GM21447 (cell line): Measurements from ENCODE around the gene NPHP1.
A peak's percentile ranks its signal among the peaks of the same experiment; 100 is the strongest.
"Not testable (repeated sequence)": the region's sequence is repeated elsewhere in the genome, so short reads cannot be mapped to it uniquely, and the experiment has no call there.

Experiments
- ATAC-seq: cut with Tn5 transposase; IDR thresholded peaks from one replicate; pipeline ENCODE4 v1.9.1; 2021; ENCODE audit not compliant: unreplicated experiment

Gene NPHP1

DNA sequence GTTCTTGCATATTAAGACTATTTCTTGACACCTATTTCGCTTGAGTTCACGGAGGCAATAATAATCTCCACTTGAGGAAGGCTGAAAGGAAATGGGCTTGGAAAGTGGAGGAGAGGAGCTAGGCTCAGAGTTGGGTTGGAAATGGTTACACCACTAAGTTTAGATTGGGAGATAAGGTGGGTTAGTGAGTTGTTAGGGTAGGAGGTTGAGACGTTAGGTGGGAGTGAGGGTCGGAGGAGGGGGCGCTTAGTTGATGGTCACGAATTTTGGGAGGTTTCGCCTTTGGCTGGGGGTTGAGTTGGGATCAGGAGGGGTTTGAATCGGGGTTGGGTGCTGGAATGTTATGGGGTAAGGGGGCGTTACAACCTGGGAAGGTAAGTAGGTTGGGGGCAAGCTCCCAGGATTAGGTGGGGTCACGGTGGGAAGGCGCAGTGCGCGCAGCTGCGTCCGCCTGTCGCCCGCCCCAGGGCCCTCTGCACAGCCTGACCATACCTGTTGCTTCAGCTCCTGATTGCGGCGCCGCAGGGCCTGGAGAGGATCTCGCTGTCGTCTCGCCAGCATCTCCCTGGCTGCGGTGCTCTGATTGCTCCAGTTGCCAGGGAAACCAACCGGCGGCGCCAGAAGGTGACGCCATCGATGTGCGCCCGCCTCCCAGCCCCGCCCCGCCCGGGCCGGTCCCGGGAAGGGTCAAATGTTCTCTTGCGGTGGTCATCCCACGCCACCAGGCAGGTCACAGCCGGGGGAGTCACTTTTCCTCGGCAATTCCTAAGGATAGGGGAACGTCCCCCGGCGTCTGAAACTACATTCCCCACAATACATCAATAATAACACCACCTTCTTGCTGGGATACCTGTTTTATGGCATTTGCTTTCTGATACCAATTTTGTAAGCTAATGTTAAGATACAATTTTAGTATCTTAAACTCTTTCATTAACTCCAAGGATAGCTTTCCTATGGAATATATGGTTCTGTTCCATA, at the start of gene NPHP1:
Gene NPHP1 (minus strand): TSS at position 606 of the 978 bp plus-strand sequence. CDS start 45 bp downstream, at position 561.
- peak; percentile 95 for ATAC-seq

DNA sequence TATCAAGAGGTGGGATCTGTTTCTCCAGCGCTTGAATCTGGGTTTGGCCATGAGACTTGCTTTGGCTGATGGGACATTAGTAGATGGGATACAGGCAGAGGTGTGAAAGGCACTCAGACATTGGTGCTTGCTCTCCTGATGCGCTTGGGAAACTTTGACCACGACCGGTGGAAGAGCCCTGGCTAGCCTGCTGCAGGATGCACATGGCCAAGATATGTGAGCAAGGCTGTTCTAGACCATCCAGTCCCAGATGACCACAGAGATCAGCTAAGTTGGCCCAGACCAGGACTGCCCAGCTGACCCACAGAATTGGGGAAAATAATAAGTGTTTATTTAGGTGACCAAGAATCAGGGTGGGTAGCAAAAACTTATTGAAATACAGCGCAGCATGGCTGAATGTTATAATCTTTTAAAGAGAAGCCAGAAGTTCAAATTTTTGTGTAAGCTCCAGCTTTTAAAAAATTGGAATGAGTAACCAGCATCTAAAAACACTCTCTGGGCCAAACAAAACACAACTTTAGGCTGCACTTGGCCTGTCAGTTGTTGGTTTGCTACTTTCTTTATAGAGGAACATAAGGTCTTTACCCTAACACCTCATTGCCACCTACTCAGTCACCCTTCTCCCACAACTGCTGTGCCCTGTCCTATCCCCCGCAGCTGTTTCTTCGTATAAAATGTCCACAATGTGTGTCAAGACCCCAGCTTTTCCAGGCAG, 43.4 kb upstream of the NPHP1 start:
- ATAC-seq = not testable (repeated sequence)

DNA sequence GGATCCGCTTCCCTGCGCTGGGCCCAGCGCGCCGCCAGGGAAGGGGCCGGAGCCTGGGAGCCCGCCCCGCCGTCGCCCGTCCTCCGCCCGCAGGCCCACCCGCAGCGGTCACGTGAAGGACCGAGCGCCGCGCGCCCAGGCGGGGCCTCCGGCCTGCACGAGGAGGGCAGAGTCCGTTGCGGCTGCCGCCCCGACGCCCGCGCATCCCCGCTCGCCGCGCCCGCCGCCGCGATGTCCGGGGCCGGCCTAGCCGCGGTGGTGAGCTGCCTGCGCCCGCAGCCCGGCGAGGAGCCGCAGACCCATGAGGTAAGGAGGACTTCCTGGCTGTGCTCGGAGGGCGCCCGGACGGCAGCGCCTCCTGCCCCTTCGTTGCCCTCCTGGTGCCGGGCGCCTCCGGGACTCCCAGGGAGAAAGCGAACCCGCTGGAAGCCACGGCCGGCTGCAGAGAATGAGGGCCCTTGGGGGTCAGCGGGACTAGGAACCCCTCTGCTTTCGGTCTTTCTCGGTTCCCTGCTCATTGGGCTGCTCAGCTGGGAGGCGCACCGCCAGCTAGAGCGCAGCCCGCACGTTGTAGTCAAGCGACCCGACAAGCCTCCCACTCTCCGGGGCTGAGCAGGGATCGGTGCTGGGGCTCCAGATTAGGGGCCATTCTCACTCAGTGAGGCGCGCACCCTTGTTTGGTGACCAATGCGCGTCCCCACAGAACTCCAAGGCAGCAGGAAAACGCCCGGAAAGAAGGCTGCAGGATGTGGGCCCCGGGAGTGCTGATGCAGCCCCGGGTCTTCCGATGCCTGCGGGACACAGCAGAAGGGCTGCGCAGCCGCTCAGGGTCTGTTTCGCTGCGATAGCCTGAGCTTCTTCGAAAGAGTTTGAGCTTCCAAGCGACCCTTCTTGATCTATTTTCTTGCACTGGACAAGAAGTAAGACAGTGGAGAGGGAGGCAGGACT, 40.9 kb upstream of the NPHP1 start:
- ATAC-seq = not testable (repeated sequence)

DNA sequence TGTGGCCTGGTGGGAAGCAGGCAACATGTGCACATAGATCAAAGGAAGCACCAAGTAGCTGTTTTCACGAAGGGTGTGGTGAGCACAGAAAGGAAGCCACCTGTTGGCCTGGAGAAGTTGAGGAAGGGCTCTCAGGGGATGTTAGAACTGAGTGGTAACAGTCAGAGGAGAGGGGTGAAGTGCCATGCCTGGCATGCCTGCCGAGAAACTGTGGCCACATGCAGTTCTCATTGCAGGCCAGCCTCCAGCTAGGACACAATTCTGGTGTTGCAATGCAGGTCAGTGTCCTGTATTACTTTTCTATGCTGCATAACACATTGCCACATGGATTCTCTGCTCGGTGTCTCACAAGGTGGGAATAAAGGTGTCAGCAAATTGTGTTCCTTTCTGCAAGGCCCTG, 38.5 kb upstream of the NPHP1 start:
- ATAC-seq = not testable (repeated sequence)

DNA sequence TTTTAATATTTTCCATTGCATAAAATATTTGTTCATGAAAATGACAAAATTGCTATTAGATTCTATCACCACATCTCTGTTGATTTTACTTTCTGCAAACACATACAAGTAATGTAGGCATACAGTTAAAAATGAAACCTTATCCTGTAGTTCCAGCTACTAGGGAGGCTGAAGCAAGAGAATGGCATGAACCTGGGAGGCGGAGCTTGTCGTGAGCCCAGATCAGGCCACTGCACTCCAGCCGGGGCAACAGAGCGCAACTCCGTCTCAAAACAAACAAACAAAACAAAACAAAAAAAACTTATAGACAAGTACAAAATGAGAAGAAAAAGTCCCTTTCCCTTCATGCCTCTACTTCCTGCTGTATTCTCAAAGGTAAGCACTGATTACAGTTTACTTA, 29.7 kb upstream of the NPHP1 start:
- ATAC-seq = not testable (repeated sequence)

DNA sequence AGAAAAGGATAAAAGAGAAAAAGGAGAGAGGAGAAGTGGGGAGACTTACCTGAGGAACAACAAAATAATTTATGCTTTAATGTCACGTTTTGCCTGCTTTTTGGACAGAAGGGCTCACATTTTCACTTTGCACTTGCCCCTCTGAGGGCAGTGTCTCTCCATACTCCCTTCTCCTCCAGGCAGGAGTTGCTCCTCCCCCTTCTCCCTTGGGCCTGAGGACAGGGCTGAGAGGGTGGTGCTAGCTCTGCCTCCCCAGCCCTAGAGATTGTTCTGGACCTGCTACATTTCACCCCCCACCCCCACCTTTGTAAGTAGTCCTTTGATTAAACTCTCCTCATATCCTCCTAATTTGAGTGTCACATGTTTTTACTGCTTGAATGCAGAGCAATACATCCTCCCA, 25.1 kb upstream of the NPHP1 start:
- not testable (repeated sequence) for ATAC-seq

DNA sequence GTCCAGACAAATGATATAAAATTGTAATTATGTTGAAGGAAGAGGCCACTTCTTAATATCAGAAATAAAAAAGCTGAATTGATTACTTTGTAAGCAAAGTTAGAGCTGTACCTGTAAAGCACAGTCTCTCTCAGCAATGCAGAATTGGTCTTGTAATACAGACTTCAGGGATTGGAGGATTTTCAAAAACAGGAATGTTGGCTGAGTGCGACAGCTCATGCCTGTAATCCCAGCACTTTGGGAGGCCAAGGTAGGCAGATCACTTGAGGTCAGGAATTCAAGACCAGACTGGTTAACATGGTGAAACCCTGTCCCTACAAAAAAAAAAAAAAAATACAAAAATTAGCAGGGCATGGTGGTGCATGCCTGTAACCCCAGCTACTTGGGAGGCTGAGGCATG, 17.8 kb upstream of the NPHP1 start:
- ATAC-seq = not testable (repeated sequence)

DNA sequence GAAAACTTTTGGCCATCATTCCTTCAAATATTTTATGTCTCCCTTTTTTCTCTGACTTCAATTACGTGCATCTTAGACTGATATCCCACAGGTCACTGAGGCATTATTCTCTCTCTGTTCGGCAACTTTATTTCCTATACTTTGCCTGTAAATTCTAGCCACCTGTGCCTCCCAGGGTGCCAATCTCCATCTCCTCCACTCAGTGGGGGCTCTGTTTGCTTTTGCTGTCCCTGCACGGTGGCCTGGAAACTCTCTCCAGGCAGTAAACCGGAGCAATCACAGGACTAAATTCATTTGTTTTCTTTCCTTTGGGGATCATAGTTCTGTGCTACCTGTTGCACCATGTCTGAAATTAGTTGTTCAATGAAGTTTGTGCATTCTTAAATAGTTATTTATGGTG, 17.1 kb upstream of the NPHP1 start:
- ATAC-seq = no peak

DNA sequence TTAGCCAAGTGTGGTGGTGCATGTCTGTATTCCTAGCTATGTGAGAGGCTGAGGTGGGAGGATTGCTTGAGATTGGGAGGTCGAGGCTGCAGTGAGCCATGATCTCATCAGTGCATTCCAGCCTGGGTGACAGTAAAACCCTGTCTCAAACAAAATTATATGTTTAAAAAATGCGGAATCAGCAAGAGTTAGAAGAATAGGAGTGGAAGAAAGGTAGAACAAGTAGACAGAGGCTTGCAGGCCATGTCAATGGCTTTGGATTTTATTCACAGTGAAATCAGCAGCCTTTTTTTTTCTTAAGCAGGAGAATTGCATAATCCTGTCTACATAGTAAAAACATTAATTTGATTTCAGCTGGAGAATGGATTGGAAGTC, 15.4 kb upstream of the NPHP1 start:
- no peak for ATAC-seq

DNA sequence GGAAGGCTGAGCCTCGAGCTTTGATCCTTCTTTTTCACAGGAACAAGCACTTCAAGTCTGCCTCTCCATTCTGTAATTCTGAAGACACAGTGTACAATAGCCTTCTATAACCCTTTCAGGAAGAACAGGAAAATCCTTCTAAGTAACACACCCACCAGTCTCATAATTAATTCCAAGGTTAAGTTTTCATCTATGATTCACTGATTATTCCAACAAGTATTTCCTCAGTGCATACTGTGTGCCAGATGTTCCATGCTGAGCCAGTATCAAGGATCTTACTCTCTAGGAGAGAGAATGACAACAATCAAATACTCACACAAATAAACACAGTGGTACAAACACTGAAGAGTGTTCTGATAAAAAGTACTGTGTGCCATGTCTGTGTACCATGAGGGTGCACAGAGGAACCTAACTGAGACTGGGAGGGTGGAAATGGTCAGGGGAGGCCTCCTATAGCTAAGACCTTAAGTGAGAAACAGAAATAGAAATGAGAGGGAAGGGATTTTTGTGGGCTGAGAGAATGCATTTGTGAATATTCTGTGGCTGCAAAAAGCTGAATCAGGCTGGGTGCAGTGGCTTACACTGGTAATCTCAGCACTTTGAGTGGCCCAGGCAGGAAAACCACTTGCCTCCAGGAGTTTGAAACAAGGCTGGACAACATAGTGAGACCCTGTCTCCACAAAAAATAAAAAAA, 14.8 kb upstream of the NPHP1 start:
- no peak for ATAC-seq

DNA sequence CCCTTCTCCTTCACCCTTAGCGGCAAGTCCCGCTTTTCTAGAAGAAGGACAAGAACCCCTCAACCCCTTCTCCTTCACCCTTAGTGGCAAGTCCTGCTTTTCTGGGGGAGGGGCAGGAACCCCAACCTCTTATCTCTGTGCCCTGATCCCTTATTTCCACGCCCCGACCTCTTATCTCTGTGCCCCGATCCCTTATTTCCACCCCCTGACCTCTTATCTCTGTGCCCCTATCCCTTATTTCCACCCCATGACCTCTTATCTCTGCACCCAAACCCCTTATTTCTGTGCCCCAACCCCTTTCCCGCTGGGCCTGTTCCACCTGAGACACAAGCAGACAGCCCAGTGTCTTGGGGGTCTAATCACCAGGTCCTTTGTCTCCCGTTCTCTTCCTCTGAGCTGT, 14.1 kb upstream of the NPHP1 start:
- not testable (repeated sequence) for ATAC-seq

DNA sequence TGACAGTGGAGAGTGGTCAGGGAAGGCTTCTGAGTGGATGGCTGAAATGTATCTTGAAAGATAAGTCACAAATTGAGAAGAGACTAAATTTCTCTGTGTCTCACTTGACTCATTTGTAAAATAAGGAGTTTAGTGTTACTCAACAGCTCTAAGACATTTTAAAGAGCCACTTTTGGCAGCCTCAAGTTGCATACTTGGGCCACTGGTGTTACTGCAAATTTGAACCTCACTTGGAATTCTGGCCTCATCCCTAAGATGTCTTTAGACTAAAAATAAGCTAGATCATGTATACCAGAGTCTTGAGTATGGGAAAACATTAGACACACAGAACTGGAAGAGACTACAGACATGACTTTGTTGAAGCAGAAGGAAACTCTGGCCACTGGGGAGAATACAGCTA, 12.0 kb upstream of the NPHP1 start:
- ATAC-seq = no peak

DNA sequence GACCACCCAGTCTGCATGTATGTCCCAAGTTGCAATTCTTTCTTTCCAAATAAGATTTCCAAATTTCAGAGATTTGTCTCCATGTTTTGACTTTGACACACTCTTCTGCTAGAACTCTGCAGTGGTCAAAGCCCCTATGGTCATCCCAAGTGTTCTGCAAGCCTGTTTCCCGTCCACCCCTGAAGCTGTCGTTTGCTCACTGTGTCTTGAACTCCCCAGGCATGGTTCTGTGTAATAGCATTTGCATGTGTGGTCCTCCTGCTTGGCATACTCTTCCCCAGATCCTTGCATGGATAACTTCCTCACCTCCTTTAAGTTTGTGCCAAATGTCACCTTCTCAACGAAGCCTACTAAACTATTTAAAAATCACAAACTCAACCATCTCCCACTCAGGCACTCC, 11.4 kb upstream of the NPHP1 start:
- ATAC-seq = no peak

DNA sequence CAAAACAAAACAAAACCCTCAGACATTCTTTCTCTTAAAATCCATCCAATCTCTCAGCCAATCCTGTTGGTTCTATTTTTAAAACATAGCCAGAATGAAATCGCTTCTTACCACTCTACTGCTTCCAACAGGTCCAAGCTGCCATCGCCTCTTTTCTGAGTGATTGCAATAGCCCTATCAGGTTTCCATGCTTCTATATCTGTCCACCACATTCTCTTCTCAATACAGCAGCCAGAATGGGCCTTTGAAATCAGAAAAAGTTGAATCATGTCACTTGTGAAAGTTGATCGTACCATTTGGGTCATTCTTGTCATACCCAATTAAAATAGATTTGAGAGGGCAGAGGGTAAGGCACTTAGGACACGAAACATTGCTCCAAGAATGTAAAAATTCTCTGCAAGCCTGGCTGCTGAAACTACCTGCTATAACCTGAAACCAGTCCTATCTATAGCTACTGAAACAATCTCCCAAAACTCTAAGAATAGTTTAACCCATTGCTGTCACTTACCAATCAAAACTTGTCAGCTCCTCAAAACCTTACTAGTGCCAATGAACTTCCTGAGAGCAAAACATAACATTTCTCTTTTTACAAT, 10.8 kb upstream of the NPHP1 start:
- no peak for ATAC-seq

DNA sequence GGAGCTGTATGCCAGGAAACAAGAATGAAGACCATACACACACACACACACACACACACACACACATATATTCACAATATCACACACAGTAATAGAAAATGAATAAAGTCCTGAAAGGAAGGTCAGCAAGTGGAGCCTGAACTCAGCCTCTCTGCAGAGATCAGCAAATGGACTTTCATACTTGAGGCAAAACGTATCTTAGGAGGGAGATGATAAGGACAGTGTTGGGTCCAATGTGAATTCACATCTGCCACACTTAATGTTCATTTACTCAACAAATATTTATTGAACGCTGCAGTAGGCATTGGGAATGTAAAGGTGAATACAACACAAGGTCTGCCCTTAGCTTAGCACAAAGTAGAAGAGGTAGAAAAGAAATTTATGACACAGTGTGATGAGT, 10.3 kb upstream of the NPHP1 start:
- no peak for ATAC-seq

DNA sequence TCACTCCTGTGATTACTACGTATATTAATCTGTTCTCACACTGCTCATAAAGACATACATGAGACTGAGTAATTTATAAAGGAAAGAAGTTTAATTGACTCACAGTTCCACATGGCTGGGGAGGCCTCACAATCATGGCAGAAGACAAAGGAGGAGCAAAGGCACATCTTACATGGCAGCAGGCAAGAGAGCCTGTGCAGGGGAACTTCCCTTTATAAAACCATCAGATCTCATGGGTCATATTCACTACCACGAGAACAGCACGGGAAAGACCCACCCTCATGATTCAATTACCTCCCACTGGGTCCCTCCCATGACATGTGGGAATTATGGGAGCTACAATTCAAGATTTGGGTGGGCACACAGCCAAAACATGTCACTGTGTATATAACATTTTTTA, 8.7 kb upstream of the NPHP1 start:
- not testable (repeated sequence) for ATAC-seq

DNA sequence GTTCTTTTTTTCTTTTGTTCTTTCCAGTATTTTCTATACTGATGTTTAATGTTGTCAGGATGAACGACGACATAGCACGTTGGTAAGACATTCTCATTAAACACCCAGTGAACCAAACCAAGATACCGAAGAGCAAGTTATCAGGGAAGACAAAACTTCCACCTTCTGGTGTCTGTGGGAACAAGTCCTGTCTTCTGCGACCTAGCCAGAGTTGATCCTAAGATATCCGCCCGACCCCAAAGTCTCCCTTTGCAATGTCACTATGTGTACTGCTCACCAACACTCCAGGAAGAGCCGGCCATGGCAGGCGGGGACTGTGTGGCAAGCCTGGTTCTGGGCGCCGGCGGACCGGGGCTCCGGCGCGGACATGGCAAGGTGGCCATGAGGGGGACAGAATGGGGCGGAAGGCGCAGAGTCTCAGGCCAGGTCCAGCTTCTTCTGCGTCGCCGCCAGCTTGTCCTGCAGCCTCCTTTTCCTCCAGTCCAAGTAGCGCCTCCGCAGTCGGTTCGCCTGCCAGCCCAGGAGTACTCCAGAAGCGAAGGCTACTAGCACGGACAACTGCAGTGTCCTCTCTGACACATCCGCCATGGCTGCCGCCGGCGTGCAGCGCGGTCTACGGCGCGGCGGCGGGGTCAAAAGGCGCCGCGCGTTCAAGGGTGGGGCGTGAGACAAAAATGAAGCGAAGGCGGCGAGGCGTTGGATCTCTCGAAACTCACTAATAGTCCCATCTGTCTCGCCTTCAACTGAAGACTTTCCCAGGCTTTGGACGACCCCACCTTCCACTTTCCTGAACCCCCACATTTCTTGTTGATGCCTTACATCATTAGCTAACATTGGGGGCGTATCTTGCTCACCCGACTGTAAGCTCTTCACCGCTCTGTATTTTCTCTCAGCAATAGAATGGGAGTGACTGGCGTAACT, 7.4 kb upstream of the NPHP1 start, which contains the start of gene MTLN:
Gene MTLN (minus strand): TSS at position 610 of the 921 bp plus-strand sequence. CDS start 22 bp downstream, at position 588.
- ATAC-seq = peak; percentile 94

DNA sequence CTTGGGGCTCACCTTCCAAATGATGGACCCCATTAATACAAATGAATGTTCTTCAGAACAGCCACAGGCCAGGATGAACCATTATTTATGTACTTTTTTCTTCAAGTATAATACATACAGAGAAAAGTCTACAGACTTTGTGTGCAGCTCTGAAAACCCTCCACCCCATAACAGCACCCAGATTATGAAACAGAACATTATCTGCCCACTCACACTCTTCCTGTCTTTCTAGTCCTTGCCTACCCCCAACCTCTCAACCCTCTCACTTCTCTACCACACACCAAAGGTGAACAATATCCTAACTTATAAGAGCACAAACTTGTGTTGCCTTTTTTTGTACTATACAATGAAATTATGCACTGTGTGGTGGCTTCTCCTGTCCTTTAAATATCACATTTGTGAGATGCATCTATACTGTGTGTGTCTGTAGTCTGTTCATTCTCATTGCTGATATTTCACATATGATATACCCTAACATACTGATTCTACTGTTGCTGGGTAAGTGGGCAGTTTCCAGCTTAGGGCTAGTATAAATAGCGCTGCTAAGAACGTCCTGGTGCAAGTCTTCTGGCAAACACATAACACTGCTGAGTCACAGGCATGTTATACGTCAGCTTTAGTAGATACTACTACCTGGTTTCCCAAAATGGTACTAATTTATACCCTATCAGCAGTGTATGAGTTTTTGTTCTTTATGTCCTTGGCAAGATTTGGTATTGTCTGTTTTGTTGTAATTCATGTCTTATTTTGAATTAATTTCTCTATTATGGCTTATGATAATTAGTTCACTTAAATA, 1.0 kb upstream of the NPHP1 start:
- no peak for ATAC-seq
